ENCODE results near the gene SMCO1. TPM values are rescaled to one million over a fixed set of nuclear protein-coding genes. Genes with fewer than 3 reads are reported as not detected.

Gene SMCO1
- total and polyA plus RNA-seq, 2 experiments from 2014 or later: not detected

- no peak overlapping the region for H3K27ac ChIP-seq
- no peak overlapping the region for H3K4me3 ChIP-seq
- H3K4me2 ChIP-seq: no peak overlapping the region
- no peak overlapping the region for H2AFZ ChIP-seq
- no peaks in the 10 kb centered on the region for H3K4me1 ChIP-seq (ENCODE audit: insufficient read depth)
- no peak for DNase-seq (ENCODE audit: low spot score)
- H3K27me3 ChIP-seq: no peaks in the 10 kb centered on the region
- no peaks in the 10 kb centered on the region for H3K79me2 ChIP-seq
- TF ChIP-seq EZH2 (IDR thresholded peaks at IDR 0.05; ENCODE audit: borderline replicate concordance) (no peak), EZH2phosphoT487 (IDR thresholded peaks at IDR 0.05; ENCODE audit: low read depth, severe bottlenecking, unreplicated experiment) (no peak), CTCF (IDR thresholded peaks at IDR 0.05; ENCODE audit: poor library complexity) (no peak)
- no peaks in the 10 kb centered on the region for H3K36me3 ChIP-seq (replicated peaks; ENCODE audit: insufficient read depth, low read depth)
- H4K20me1 ChIP-seq (ENCODE audit: insufficient read depth, poor library complexity, severe bottlenecking): no peaks in the 10 kb centered on the region
- H3K9me2 ChIP-seq (replicated peaks; ENCODE audit: insufficient read depth): no peaks in the 10 kb centered on the region
- no peaks in the 10 kb centered on the region for H3K9me3 ChIP-seq (ENCODE audit: low read depth)
Measured at GRCh38 chr3:196558476-196558875, 43.3 kb upstream of the SMCO1 start.

GRCh38 chr3:196557236-196557635 is 42.1 kb upstream of the SMCO1 start:
- no peak overlapping the region for H2AFZ ChIP-seq
- H3K36me3 ChIP-seq (replicated peaks; ENCODE audit: insufficient read depth, low read depth): no peaks in the 10 kb centered on the region
- no peaks in the 10 kb centered on the region for H3K79me2 ChIP-seq
- H3K9me2 ChIP-seq (replicated peaks; ENCODE audit: insufficient read depth): no peaks in the 10 kb centered on the region
- no peak overlapping the region for H3K4me2 ChIP-seq
- no peak for DNase-seq (ENCODE audit: low spot score)
- no peaks in the 10 kb centered on the region for H3K9me3 ChIP-seq (ENCODE audit: low read depth)
- no peaks in the 10 kb centered on the region for H3K27me3 ChIP-seq
- H3K4me1 ChIP-seq (ENCODE audit: insufficient read depth): no peaks in the 10 kb centered on the region
- no peak for TF ChIP-seq EZH2 (IDR thresholded peaks at IDR 0.05; ENCODE audit: borderline replicate concordance)
- TF ChIP-seq EZH2phosphoT487 (IDR thresholded peaks at IDR 0.05; ENCODE audit: low read depth, severe bottlenecking, unreplicated experiment): no peak
- no peak for TF ChIP-seq CTCF (IDR thresholded peaks at IDR 0.05; ENCODE audit: poor library complexity)
- H3K27ac ChIP-seq: no peak overlapping the region
- 93% methylated on average over 5 of the region's 5 CpGs for WGBS (ENCODE audit: low lambda C conversion rate, missing lambda C conversion rate)
- H4K20me1 ChIP-seq (ENCODE audit: insufficient read depth, poor library complexity, severe bottlenecking): no peaks in the 10 kb centered on the region
- no peak overlapping the region for H3K4me3 ChIP-seq

GRCh38 chr3:196555295-196555694 is 40.1 kb upstream of the SMCO1 start:
- Histone ChIP-seq H3K4me2 (no peak overlapping the region), H3K4me3 (no peak overlapping the region), H3K36me3 (replicated peaks; ENCODE audit: insufficient read depth, low read depth) (no peaks in the 10 kb centered on the region), H3K27ac (no peak overlapping the region), H2AFZ (no peak overlapping the region), H4K20me1 (ENCODE audit: insufficient read depth, poor library complexity, severe bottlenecking) (no peaks in the 10 kb centered on the region), H3K79me2 (no peaks in the 10 kb centered on the region), H3K9me2 (replicated peaks; ENCODE audit: insufficient read depth) (no peaks in the 10 kb centered on the region), H3K27me3 (no peaks in the 10 kb centered on the region), H3K4me1 (ENCODE audit: insufficient read depth) (no peaks in the 10 kb centered on the region), H3K9me3 (ENCODE audit: low read depth) (no peaks in the 10 kb centered on the region)
- WGBS (ENCODE audit: low lambda C conversion rate, missing lambda C conversion rate): 94% methylated on average over 3 of the region's 3 CpGs
- DNase-seq (ENCODE audit: low spot score): no peak
- TF ChIP-seq CTCF (IDR thresholded peaks at IDR 0.05; ENCODE audit: poor library complexity) (no peak), EZH2 (IDR thresholded peaks at IDR 0.05; ENCODE audit: borderline replicate concordance) (no peak), EZH2phosphoT487 (IDR thresholded peaks at IDR 0.05; ENCODE audit: low read depth, severe bottlenecking, unreplicated experiment) (no peak)

- H3K27me3 ChIP-seq: no peaks in the 10 kb centered on the region
- no peaks in the 10 kb centered on the region for H3K9me2 ChIP-seq (replicated peaks; ENCODE audit: insufficient read depth)
- H3K9me3 ChIP-seq (ENCODE audit: low read depth): no peaks in the 10 kb centered on the region
- H3K79me2 ChIP-seq: no peaks in the 10 kb centered on the region
- H2AFZ ChIP-seq: no peak overlapping the region
- WGBS (ENCODE audit: low lambda C conversion rate, missing lambda C conversion rate): 96% methylated on average over 3 of the region's 3 CpGs
- DNase-seq (ENCODE audit: low spot score): no peak
- no peaks in the 10 kb centered on the region for H3K36me3 ChIP-seq (replicated peaks; ENCODE audit: insufficient read depth, low read depth)
- H3K4me3 ChIP-seq: no peak overlapping the region
- no peaks in the 10 kb centered on the region for H4K20me1 ChIP-seq (ENCODE audit: insufficient read depth, poor library complexity, severe bottlenecking)
- no peak overlapping the region for H3K4me2 ChIP-seq
- H3K4me1 ChIP-seq (ENCODE audit: insufficient read depth): no peaks in the 10 kb centered on the region
- TF ChIP-seq EZH2 (IDR thresholded peaks at IDR 0.05; ENCODE audit: borderline replicate concordance) (no peak), CTCF (IDR thresholded peaks at IDR 0.05; ENCODE audit: poor library complexity) (no peak), EZH2phosphoT487 (IDR thresholded peaks at IDR 0.05; ENCODE audit: low read depth, severe bottlenecking, unreplicated experiment) (no peak)
- no peak overlapping the region for H3K27ac ChIP-seq
Measured at GRCh38 chr3:196554205-196554604, 39.1 kb upstream of the SMCO1 start.

All from hepatocyte (in vitro differentiated cells).